GM18873 (cell line): ENCODE measurements around the gene BABAM1.
"Not testable (repeated sequence)": the region's sequence is repeated elsewhere in the genome, so short reads cannot be mapped to it uniquely, and the experiment has no call there.

ENCODE experiments used
- ATAC-seq: cut with Tn5 transposase; IDR thresholded peaks from one replicate; pipeline ENCODE4 v1.9.1; 2021; ENCODE audit warnings: mild to moderate bottlenecking, moderate library complexity, moderate number of reproducible peaks; ENCODE audit not compliant: unreplicated experiment, low FRiP score

The BABAM1 gene

DNA sequence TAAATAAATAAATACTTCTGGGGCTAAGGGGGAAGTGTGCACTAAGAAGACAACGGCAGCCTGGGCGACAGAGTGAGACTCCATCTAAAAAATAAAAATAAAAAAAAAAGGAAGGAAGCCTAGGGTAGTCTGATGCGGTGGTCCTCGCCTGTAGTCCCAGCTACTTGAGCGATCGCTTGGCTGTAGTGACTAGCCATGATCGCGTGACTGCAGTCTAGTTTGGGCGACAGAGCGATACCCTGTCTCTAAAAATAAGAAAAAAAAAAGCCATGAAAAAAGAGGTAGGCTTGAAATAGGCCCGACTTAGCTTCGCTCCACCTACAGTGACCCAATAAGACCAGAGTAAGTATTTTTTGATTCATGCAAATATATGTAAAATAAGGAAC is 661 bp upstream of the BABAM1 start:
- ATAC-seq = no peak

- ATAC-seq = no peak
Measured at GRCh38 chr19:17268754-17269153, 1.5 kb downstream of the BABAM1 start.

- ATAC-seq = not testable (repeated sequence)
Measured at GRCh38 chr19:17274892-17275291, 7.6 kb downstream of the BABAM1 start.

- no peak for ATAC-seq
Measured at GRCh38 chr19:17275441-17276175, 8.4 kb downstream of the BABAM1 start.

- no peak for ATAC-seq
Measured at GRCh38 chr19:17279436-17279835, 12.2 kb downstream of the BABAM1 start.

- ATAC-seq = no peak
Measured at GRCh38 chr19:17281391-17282304, 14.4 kb downstream of the BABAM1 start, which contains the start of gene ANKLE1. ANKLE1 (plus strand) TSS chr19:17281901; CDS start chr19:17281921, 20 bp downstream.

- peak; percentile 53 for ATAC-seq
Measured at GRCh38 chr19:17282488-17283125, 15.4 kb downstream of the BABAM1 start.

DNA sequence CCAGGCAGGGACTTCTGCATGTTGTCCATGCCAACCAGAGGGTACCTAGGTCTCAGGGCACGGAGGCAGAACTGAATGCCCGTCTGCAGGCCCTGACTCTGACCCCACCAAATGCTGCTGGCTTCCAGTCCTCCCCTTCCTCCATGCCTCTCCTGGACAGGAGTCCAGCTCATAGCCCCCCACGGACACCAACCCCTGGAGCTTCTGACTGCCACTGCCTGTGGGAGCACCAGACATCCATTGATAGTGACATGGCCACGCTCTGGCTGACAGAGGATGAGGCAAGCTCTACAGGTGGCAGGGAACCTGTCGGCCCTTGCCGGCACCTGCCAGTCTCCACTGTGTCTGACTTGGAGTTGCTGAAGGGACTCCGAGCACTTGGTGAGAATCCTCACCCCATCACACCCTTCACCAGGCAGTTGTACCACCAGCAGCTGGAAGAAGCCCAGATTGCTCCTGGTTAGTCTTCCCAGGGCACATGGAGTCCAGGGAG is 16.3 kb downstream of the BABAM1 start:
- ATAC-seq = no peak

- no peak for ATAC-seq
Measured at GRCh38 chr19:17285415-17286135, 18.3 kb downstream of the BABAM1 start.

GRCh38 chr19:17286263-17286662 is 19.0 kb downstream of the BABAM1 start:
- ATAC-seq = no peak

- ATAC-seq = no peak
Measured at GRCh38 chr19:17286752-17287151, 19.5 kb downstream of the BABAM1 start.

- ATAC-seq = no peak
Measured at GRCh38 chr19:17289489-17289888, 22.2 kb downstream of the BABAM1 start.

- ATAC-seq = peak; percentile 54
Measured at GRCh38 chr19:17292301-17293074, 25.2 kb downstream of the BABAM1 start.

DNA sequence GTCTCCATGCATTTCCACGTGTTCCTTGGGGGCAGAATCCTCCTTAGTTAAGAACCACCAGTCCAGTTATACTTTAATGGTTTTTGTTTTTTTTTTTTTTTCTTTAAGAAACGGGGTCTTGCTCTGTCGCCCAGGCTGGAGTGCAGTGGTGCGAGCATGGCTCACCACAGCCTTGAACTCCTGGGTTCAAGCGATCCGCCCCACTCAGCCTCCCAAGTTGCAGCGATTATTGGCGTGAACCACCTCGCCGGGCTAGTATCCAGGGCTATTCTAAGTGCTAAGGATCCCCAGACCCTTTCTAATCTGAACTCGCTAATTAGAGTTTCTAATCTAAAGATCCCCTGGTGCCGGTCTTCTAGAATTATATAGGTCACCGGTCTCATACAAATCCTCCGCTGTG is 26.4 kb downstream of the BABAM1 start:
- no peak for ATAC-seq

- ATAC-seq = no peak
Measured at GRCh38 chr19:17294051-17294891, 27.0 kb downstream of the BABAM1 start.

DNA sequence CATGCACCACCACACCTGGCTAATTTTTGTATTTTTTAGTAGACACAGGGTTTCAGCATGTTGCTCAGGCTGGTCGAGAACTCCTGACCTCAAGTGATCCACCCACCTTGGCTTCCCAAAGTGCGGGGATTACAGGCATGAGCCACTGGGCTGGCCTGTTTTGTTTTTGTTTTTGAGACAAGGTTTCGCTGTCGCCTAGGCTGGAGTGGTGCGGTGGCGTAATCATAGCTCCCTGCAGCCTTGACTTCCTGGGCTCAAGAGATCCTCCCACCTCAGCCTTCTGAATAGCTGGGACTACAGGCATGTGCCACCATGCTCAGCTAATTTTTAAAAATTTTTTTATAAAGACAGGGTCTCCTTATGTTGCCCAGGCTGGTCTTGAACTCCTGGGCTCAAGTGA is 28.3 kb downstream of the BABAM1 start:
- not testable (repeated sequence) for ATAC-seq

GRCh38 chr19:17296273-17296672 is 29.0 kb downstream of the BABAM1 start:
- no peak for ATAC-seq

- no peak for ATAC-seq
Measured at GRCh38 chr19:17296976-17297375, 29.7 kb downstream of the BABAM1 start.
